ENCODE results near the gene CNPY4.

Gene CNPY4

GRCh38 chr7:100157334-100158228, 38.1 kb downstream of the CNPY4 start:
- H3K9ac ChIP-seq (ENCODE audit: low read length): no peak overlapping the region
- H3K4me1 ChIP-seq (ENCODE audit: control insufficient read depth, insufficient read depth, low read length): peaks cover 5% of the 10 kb centered on the region
- H3K27me3 ChIP-seq (ENCODE audit: control insufficient read depth, insufficient read depth, low read length): no peaks in the 10 kb centered on the region
- peak overlapping the region; percentile 77 for H3K4me3 ChIP-seq (ENCODE audit: low read length)
- H3K27ac ChIP-seq (ENCODE audit: low read depth, low read length): no peak overlapping the region
- peaks cover 13% of the 10 kb centered on the region for H3K36me3 ChIP-seq (ENCODE audit: control insufficient read depth, insufficient read depth, low read length)

DNA sequence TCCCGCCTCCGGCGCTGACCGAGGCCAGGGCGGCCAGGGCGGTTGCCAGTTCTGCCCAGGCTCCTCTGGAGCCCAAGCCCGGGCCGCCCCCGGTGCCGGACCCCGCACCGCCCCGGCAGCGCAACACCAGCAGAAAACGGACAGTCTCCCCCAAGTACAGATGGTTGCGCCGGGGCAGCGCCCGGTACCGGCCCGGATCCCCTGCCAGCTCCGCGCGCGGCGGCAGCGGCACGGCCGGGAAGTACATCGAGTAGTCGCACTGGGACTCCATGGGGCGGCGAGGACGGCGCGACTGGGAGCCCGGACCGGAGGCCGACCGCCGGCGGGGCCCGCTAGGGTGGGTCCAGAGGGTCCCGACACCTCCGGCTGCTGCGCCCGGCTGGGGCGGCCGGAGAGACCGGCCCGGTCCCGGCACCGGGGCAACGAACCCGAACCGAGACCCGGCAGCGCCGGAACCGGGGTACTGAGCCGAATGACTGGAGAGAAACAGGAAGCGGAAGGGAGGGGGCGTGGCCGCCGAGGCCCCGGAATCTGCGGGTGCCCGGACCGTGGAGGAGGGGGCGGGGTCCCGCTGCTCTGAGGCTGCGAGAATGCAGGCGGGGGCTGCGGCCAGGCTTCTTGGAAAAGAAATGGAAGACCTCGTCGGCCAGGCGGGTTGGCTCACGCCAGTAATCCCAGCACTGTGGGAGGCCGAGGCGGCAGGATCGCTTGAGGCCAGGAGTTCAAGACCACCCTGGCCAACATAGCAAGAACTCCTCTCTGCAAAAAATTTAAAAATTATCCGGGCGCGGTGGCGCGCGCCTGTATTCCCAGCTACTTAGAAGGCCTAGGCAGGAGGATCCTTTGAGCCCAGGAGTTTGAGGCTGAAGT, 39.0 kb downstream of the CNPY4 start, which contains the start of gene TRAPPC14:
Gene TRAPPC14 (minus strand): TSS at position 495 of the 870 bp plus-strand sequence. CDS start 224 bp downstream, at position 271.
- no peaks in the 10 kb centered on the region for H3K27me3 ChIP-seq (ENCODE audit: control insufficient read depth, insufficient read depth, low read length)
- peak within 1 kb of the TSS; percentile 75 for H3K9ac ChIP-seq (ENCODE audit: low read length)
- peak within 1 kb of the TSS; percentile 77 for H3K4me3 ChIP-seq (ENCODE audit: low read length)
- peak within 1 kb of the TSS; percentile 72 for H3K27ac ChIP-seq (ENCODE audit: low read depth, low read length)
- peaks cover 13% of the 10 kb centered on the region for H3K36me3 ChIP-seq (ENCODE audit: control insufficient read depth, insufficient read depth, low read length)
- peaks cover 5% of the 10 kb centered on the region for H3K4me1 ChIP-seq (ENCODE audit: control insufficient read depth, insufficient read depth, low read length)

GRCh38 chr7:100159099-100159623, 39.7 kb downstream of the CNPY4 start:
- no peaks in the 10 kb centered on the region for H3K27me3 ChIP-seq (ENCODE audit: control insufficient read depth, insufficient read depth, low read length)
- peaks cover 7% of the 10 kb centered on the region for H3K36me3 ChIP-seq (ENCODE audit: control insufficient read depth, insufficient read depth, low read length)
- peaks cover 5% of the 10 kb centered on the region for H3K4me1 ChIP-seq (ENCODE audit: control insufficient read depth, insufficient read depth, low read length)
- no peak overlapping the region for H3K9ac ChIP-seq (ENCODE audit: low read length)
- peak overlapping the region; percentile 72 for H3K27ac ChIP-seq (ENCODE audit: low read depth, low read length)
- H3K4me3 ChIP-seq (ENCODE audit: low read length): peak overlapping the region; percentile 77

DNA sequence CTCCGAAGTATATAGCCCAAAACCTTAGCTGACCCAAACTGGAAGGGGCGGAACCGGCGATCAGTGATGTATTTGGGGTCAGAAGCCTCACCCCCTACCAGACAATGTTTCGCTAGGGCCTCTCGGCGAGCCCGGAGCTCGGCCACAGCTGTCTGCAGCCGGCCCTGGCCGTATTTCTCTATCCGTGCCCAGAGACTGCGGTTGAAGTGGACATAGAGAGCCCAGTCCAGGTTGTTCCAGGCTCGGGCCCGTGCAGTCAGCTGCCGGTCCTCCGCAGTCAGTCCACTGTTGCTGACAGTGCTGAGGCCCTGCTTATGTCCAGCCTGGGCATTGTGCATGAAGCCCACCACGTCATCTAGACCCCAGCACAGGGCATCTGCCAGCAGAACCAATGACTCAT, 40.6 kb downstream of the CNPY4 start:
- Histone ChIP-seq H3K4me1 (ENCODE audit: control insufficient read depth, insufficient read depth, low read length) (peaks cover 5% of the 10 kb centered on the region), H3K36me3 (ENCODE audit: control insufficient read depth, insufficient read depth, low read length) (peaks cover 7% of the 10 kb centered on the region), H3K9ac (ENCODE audit: low read length) (no peak overlapping the region)

GRCh38 chr7:100163006-100163531, 43.6 kb downstream of the CNPY4 start:
- H3K27me3 ChIP-seq (ENCODE audit: control insufficient read depth, insufficient read depth, low read length): no peaks in the 10 kb centered on the region
- no peak overlapping the region for H3K4me3 ChIP-seq (ENCODE audit: low read length)
- no peak overlapping the region for H3K9ac ChIP-seq (ENCODE audit: low read length)
- H3K4me1 ChIP-seq (ENCODE audit: control insufficient read depth, insufficient read depth, low read length): no peaks in the 10 kb centered on the region
- H3K27ac ChIP-seq (ENCODE audit: low read depth, low read length): no peak overlapping the region
- no peaks in the 10 kb centered on the region for H3K36me3 ChIP-seq (ENCODE audit: control insufficient read depth, insufficient read depth, low read length)

More for the DNA sequence above, 40.6 kb downstream of the CNPY4 start:
- Histone ChIP-seq H3K27ac (ENCODE audit: low read depth, low read length) (no peak overlapping the region), H3K27me3 (ENCODE audit: control insufficient read depth, insufficient read depth, low read length) (no peaks in the 10 kb centered on the region), H3K4me3 (ENCODE audit: low read length) (no peak overlapping the region)

DNA sequence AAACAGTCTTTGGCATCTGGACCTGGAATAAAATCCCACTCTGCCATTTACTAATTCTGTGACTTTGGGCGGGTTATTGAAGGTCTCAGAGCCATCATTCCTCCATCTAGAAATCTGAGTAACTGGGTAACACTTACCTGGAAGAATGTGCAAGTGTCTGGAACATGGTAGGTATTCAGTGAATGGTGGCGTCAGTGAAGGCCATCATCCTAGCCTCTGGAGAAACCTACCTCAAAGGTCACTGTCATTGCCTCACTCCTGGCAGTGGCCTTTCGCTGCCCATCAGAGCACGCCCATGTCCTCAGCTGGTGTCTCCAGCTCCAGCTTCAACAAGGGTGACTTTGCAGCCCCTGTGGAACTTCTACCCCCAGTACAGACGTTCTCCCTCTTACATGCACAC, 44.4 kb downstream of the CNPY4 start:
- H3K4me3 ChIP-seq (ENCODE audit: low read length): no peak overlapping the region
- H3K36me3 ChIP-seq (ENCODE audit: control insufficient read depth, insufficient read depth, low read length): no peaks in the 10 kb centered on the region
- H3K9ac ChIP-seq (ENCODE audit: low read length): no peak overlapping the region
- no peak overlapping the region for H3K27ac ChIP-seq (ENCODE audit: low read depth, low read length)
- no peaks in the 10 kb centered on the region for H3K4me1 ChIP-seq (ENCODE audit: control insufficient read depth, insufficient read depth, low read length)
- H3K27me3 ChIP-seq (ENCODE audit: control insufficient read depth, insufficient read depth, low read length): no peaks in the 10 kb centered on the region

DNA sequence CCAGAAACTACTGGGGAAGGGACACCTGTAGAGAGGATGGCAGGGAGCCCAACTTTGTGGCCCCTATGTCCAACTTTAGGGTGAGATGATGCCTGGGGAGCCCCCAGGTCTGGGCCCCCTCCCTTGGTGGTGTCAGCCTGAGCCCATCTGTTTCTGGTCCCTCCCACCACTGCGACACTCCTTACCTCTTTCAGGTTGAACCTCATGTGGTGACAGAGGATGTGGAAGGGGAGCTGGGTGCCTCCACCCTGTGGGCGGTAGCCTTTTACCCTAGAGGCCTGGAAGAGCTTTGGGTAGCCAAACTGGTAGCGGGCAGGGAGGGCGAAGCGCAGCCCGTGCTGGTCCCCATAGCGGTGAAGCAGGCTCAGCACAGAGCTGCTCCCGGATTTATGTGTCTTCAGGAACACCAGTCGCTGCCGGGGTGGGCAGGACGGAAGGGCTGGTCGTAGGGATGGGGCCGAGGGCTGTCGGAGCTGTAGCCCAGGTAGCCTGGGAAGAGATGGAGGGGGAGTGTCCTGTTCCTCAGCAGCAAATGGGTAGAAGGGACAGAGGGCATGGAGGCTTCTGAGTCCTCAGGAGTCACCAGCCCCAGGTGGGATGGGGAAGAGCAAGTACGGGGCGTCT, 47.0 kb downstream of the CNPY4 start:
- no peaks in the 10 kb centered on the region for H3K4me1 ChIP-seq (ENCODE audit: control insufficient read depth, insufficient read depth, low read length)
- H3K9ac ChIP-seq (ENCODE audit: low read length): no peak overlapping the region
- no peaks in the 10 kb centered on the region for H3K36me3 ChIP-seq (ENCODE audit: control insufficient read depth, insufficient read depth, low read length)
- no peak overlapping the region for H3K27ac ChIP-seq (ENCODE audit: low read depth, low read length)
- no peaks in the 10 kb centered on the region for H3K27me3 ChIP-seq (ENCODE audit: control insufficient read depth, insufficient read depth, low read length)
- no peak overlapping the region for H3K4me3 ChIP-seq (ENCODE audit: low read length)

DNA sequence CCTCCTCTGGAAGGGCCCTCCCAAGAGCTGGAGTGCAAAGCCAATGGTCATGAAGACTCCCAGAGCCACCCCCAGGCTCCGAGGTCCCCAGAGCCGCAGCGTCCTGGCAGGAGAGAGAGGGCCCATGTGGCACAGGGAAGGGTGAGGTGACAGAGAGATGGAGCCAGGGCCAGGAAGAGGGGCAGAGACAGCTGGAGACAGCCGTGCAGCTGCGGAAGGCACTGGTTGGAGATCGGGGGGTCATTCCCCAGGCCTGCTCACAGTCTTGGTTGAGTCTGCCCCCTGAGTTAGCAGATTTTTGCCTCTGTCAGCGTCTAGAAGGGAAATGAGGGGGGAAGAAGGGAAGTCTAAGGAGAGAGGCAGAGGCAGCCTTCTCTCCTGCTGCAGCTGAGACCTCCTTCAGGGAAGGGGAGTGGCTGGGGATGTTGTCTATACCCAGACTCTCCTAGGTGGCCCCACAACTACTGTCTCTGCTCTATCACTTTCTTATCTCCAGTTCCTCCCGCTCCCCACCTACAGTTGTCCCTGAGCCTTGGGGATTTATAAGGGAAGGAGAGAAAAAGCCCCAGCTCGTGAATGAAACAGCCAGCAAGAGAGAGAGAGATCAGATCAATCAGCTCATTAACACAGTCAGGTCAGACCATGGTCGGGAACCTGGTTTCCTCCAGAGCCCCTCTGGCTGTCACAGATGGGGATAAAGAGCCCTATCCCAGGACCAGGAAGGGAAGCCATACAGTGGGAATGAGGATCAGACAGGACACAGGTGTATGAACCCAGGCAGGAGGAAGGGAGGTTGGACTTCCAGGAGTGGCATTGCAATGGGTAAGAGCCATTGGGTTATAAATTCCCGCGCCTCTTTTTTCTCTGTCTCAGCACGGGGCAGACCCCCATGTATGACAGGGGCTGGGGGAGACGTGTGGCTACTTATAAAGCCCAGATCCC, 47.8 kb downstream of the CNPY4 start:
- Histone ChIP-seq H3K4me1 (ENCODE audit: control insufficient read depth, insufficient read depth, low read length) (no peaks in the 10 kb centered on the region), H3K27me3 (ENCODE audit: control insufficient read depth, insufficient read depth, low read length) (no peaks in the 10 kb centered on the region), H3K9ac (ENCODE audit: low read length) (no peak overlapping the region), H3K27ac (ENCODE audit: low read depth, low read length) (no peak overlapping the region), H3K4me3 (ENCODE audit: low read length) (peak overlapping the region; percentile 72), H3K36me3 (ENCODE audit: control insufficient read depth, insufficient read depth, low read length) (no peaks in the 10 kb centered on the region)

GRCh38 chr7:100167912-100168323, 48.5 kb downstream of the CNPY4 start:
- Histone ChIP-seq H3K27me3 (ENCODE audit: control insufficient read depth, insufficient read depth, low read length) (no peaks in the 10 kb centered on the region), H3K36me3 (ENCODE audit: control insufficient read depth, insufficient read depth, low read length) (no peaks in the 10 kb centered on the region), H3K9ac (ENCODE audit: low read length) (peak overlapping the region; percentile 16), H3K27ac (ENCODE audit: low read depth, low read length) (peak overlapping the region; percentile 35), H3K4me1 (ENCODE audit: control insufficient read depth, insufficient read depth, low read length) (no peaks in the 10 kb centered on the region), H3K4me3 (ENCODE audit: low read length) (peak overlapping the region; percentile 72)

DNA sequence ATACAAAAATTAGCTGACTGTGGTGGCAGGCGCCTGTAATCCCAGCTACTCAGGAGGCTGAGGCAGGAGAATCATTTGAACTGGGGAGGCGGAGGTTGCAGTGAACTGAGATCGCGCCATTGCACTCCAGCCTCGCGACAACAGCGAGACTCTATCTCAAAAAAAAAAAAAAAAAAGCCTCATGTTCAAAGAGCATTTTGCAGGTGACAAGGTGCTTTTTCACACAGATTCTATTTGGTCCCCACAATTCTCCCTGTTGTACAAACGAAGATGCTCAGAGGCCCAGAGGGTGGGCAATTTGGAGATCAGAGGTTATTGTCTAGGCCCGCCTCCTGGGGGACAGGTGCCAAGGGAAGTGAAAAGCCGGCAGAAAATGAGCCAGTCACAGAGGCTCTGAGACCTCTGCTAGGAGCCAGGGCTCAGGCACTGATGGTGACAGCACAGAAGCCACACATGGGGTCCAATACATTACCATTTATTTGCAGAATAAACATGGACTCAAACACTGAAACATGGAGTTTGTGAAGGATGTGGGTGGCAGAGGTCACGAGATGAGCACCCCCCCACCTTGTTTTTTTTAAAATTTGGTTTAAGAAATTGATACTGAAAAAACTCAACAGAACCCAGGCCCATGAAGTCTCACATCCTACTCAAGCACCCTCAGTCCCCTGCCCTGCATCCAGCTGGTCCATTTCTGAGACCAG, 49.9 kb downstream of the CNPY4 start:
- no peaks in the 10 kb centered on the region for H3K27me3 ChIP-seq (ENCODE audit: control insufficient read depth, insufficient read depth, low read length)
- H3K9ac ChIP-seq (ENCODE audit: low read length): no peak overlapping the region
- H3K27ac ChIP-seq (ENCODE audit: low read depth, low read length): no peak overlapping the region
- H3K4me3 ChIP-seq (ENCODE audit: low read length): no peak overlapping the region
- no peaks in the 10 kb centered on the region for H3K4me1 ChIP-seq (ENCODE audit: control insufficient read depth, insufficient read depth, low read length)
- H3K36me3 ChIP-seq (ENCODE audit: control insufficient read depth, insufficient read depth, low read length): no peaks in the 10 kb centered on the region

All from rectal smooth muscle tissue (tissue), 1 donor.